HEK293 (cell line): ENCODE measurements around the gene ZNF771.

Source experiments
- BCL11B ChIP-seq: fragments of 450-650 bp; formaldehyde crosslinking; IDR thresholded peaks from 2 replicates; pipeline ENCODE4 v1.5.1; 2016; ENCODE audit warnings: low read depth, missing biosample characterization, missing genetic modification characterization
- EGR2 ChIP-seq: fragments of 450-650 bp; formaldehyde crosslinking; IDR thresholded peaks from 2 replicates; pipeline ENCODE4 v1.5.1; 2016; ENCODE audit warnings: low read depth, missing biosample characterization, missing genetic modification characterization
- ELK4 ChIP-seq: IDR thresholded peaks from 2 replicates; pipeline ENCODE4 v1.6.1; 2011; ENCODE audit warnings: mild to moderate bottlenecking, low read depth, low read length, borderline replicate concordance
- GLIS1 ChIP-seq: fragments of 450-650 bp; formaldehyde crosslinking; IDR thresholded peaks from 2 replicates; pipeline ENCODE4 v1.5.1; 2016; ENCODE audit warnings: missing biosample characterization, missing genetic modification characterization
- HOXC10 ChIP-seq: sonication (generic); formaldehyde crosslinking; IDR thresholded peaks from 2 replicates; pipeline ENCODE4 v1.8.1; 2023; ENCODE audit warnings: mild to moderate bottlenecking, missing genetic modification reagents
- HOXD13 ChIP-seq: sonication (generic); formaldehyde crosslinking; IDR thresholded peaks from 2 replicates; pipeline ENCODE4 v1.8.0; 2022; ENCODE audit warnings: missing genetic modification reagents, borderline replicate concordance
- KLF17 ChIP-seq: fragments of 450-650 bp; formaldehyde crosslinking; IDR thresholded peaks from 2 replicates; pipeline ENCODE4 v1.5.1; 2016; ENCODE audit warnings: missing biosample characterization, missing genetic modification characterization
- OVOL3 ChIP-seq: fragments of 450-650 bp; formaldehyde crosslinking; IDR thresholded peaks from 2 replicates; pipeline ENCODE4 v1.5.1; 2016; ENCODE audit warnings: missing biosample characterization, missing genetic modification characterization
- PATZ1 ChIP-seq: fragments of 450-650 bp; formaldehyde crosslinking; IDR thresholded peaks from 2 replicates; pipeline ENCODE4 v1.5.1; 2016; ENCODE audit warnings: missing biosample characterization, missing genetic modification characterization
- PRDM1 ChIP-seq: fragments of 450-650 bp; formaldehyde crosslinking; IDR thresholded peaks from 2 replicates; pipeline ENCODE4; 2016; ENCODE audit warnings: missing biosample characterization, missing genetic modification characterization
- SALL2 ChIP-seq: fragments of 450-650 bp; formaldehyde crosslinking; IDR thresholded peaks from 2 replicates; pipeline ENCODE4 v1.5.0; 2017; ENCODE audit warnings: missing biosample characterization, mild to moderate bottlenecking, missing genetic modification characterization, borderline replicate concordance
- SP2 ChIP-seq: fragments of 450-650 bp; formaldehyde crosslinking; IDR thresholded peaks from 2 replicates; pipeline ENCODE4 v1.5.1; 2016; ENCODE audit warnings: missing biosample characterization, missing genetic modification characterization
- ZFP69B ChIP-seq: fragments of 450-650 bp; formaldehyde crosslinking; IDR thresholded peaks from 2 replicates; pipeline ENCODE4 v1.5.1; 2016; ENCODE audit warnings: missing biosample characterization, missing genetic modification characterization
- ZNF133 ChIP-seq: fragments of 450-650 bp; formaldehyde crosslinking; IDR thresholded peaks from 2 replicates; pipeline ENCODE4 v1.5.1; 2016; ENCODE audit warnings: missing biosample characterization, missing genetic modification characterization
- ZNF140 ChIP-seq: fragments of 450-650 bp; formaldehyde crosslinking; IDR thresholded peaks from 2 replicates; pipeline ENCODE4 v1.5.1; 2016; ENCODE audit warnings: missing biosample characterization, missing genetic modification characterization
- ZNF146 ChIP-seq: fragments of 450-650 bp; formaldehyde crosslinking; IDR thresholded peaks from 2 replicates; pipeline ENCODE4 v1.5.1; 2016; ENCODE audit warnings: missing biosample characterization, missing genetic modification characterization
- ZNF175 ChIP-seq: fragments of 450-650 bp; formaldehyde crosslinking; IDR thresholded peaks from 2 replicates; pipeline ENCODE4 v1.5.1; 2016; ENCODE audit warnings: missing biosample characterization, missing genetic modification characterization
- ZNF239 ChIP-seq: fragments of 450-650 bp; formaldehyde crosslinking; IDR thresholded peaks from 2 replicates; pipeline ENCODE4 v1.5.1; 2016; ENCODE audit warnings: missing biosample characterization, missing genetic modification characterization
- ZNF341 ChIP-seq: fragments of 450-650 bp; formaldehyde crosslinking; IDR thresholded peaks from 2 replicates; pipeline ENCODE4; 2016; ENCODE audit warnings: low read depth, missing biosample characterization, missing genetic modification characterization
- ZNF350 ChIP-seq: fragments of 450-650 bp; formaldehyde crosslinking; IDR thresholded peaks from 2 replicates; pipeline ENCODE4 v1.5.0; 2017; ENCODE audit warnings: missing biosample characterization, mild to moderate bottlenecking, missing genetic modification characterization
- ZNF391 ChIP-seq: fragments of 450-650 bp; formaldehyde crosslinking; IDR thresholded peaks from 2 replicates; pipeline ENCODE4 v1.5.1; 2016; ENCODE audit warnings: low read depth, missing biosample characterization, missing genetic modification characterization, borderline replicate concordance
- ZNF473 ChIP-seq: fragments of 450-650 bp; formaldehyde crosslinking; IDR thresholded peaks from 2 replicates; pipeline ENCODE4 v1.5.1; 2017; ENCODE audit warnings: missing biosample characterization, missing genetic modification characterization
- ZNF48 ChIP-seq: fragments of 450-650 bp; formaldehyde crosslinking; IDR thresholded peaks from 2 replicates; pipeline ENCODE4 v1.5.1; 2016; ENCODE audit warnings: missing biosample characterization, missing genetic modification characterization
- ZNF548 ChIP-seq: fragments of 450-650 bp; formaldehyde crosslinking; IDR thresholded peaks from 2 replicates; pipeline ENCODE4 v1.5.1; 2016; ENCODE audit warnings: missing biosample characterization, missing genetic modification characterization
- ZNF658 ChIP-seq: fragments of 450-650 bp; formaldehyde crosslinking; IDR thresholded peaks from 2 replicates; pipeline ENCODE4; 2016; ENCODE audit warnings: missing biosample characterization, missing genetic modification characterization
- ZNF660 ChIP-seq: fragments of 450-650 bp; IDR thresholded peaks from 2 replicates; pipeline ENCODE4 v1.5.1; 2018; ENCODE audit warnings: missing biosample characterization, mild to moderate bottlenecking, missing genetic modification characterization
- ZNF747 ChIP-seq: fragments of 450-650 bp; formaldehyde crosslinking; IDR thresholded peaks from 2 replicates; pipeline ENCODE4 v1.5.1; 2016; ENCODE audit warnings: missing biosample characterization, missing genetic modification characterization
- TF ChIP-seq, protein P1 (sequence below): fragments of 450-650 bp; formaldehyde crosslinking; IDR thresholded peaks from 2 replicates; pipeline ENCODE4 v1.5.1; 2016; ENCODE audit warnings: missing biosample characterization, missing genetic modification characterization
- TF ChIP-seq, protein P2 (sequence below): fragments of 450-650 bp; formaldehyde crosslinking; IDR thresholded peaks from 2 replicates; pipeline ENCODE4 v1.5.1; 2016; ENCODE audit warnings: missing biosample characterization, missing genetic modification characterization
- TF ChIP-seq, protein P3 (sequence below): fragments of 450-650 bp; formaldehyde crosslinking; IDR thresholded peaks from 2 replicates; pipeline ENCODE4 v1.5.1; 2016; ENCODE audit warnings: missing biosample characterization, missing genetic modification characterization, borderline replicate concordance

Gene ZNF771

GRCh38 chr16:30398661-30399434 lies 8.6 kb upstream of the ZNF771 start (continued):
- TF ChIP-seq, protein P1, sequence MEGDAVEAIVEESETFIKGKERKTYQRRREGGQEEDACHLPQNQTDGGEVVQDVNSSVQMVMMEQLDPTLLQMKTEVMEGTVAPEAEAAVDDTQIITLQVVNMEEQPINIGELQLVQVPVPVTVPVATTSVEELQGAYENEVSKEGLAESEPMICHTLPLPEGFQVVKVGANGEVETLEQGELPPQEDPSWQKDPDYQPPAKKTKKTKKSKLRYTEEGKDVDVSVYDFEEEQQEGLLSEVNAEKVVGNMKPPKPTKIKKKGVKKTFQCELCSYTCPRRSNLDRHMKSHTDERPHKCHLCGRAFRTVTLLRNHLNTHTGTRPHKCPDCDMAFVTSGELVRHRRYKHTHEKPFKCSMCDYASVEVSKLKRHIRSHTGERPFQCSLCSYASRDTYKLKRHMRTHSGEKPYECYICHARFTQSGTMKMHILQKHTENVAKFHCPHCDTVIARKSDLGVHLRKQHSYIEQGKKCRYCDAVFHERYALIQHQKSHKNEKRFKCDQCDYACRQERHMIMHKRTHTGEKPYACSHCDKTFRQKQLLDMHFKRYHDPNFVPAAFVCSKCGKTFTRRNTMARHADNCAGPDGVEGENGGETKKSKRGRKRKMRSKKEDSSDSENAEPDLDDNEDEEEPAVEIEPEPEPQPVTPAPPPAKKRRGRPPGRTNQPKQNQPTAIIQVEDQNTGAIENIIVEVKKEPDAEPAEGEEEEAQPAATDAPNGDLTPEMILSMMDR = no peak
- TF ChIP-seq ELK4 (no peak), KLF17 (tag by site-specific recombination) (peak; percentile 74; the same call in 1 of the 2 replicates), ZNF48 (tag by site-specific recombination) (peak; percentile 82; the same call in 1 of the 2 replicates), OVOL3 (tag by site-specific recombination) (no peak), ZNF747 (tag by site-specific recombination) (no peak), ZNF548 (tag by site-specific recombination) (no peak), ZNF133 (tag by site-specific recombination) (no peak), HOXC10 (CRISPR knock-in tag) (no peak), SALL2 (no peak), ZNF350 (tag by site-specific recombination) (no peak), ZNF146 (no peak), PRDM1 (tag by site-specific recombination) (peak; percentile 19; the same call in 1 of the 2 replicates), ZNF473 (tag by site-specific recombination) (no peak), SP2 (tag by site-specific recombination) (peak; percentile 28; the same call in 1 of the 2 replicates), ZNF391 (tag by site-specific recombination) (no peak), EGR2 (tag by site-specific recombination) (peak; percentile 42), ZNF341 (tag by site-specific recombination) (0 out of 2 replicates have a peak, but pooled peaks have one; percentile 8), GLIS1 (tag by site-specific recombination) (peak; percentile 28; the same call in 1 of the 2 replicates), ZNF239 (tag by site-specific recombination) (no peak), ZNF658 (no peak), BCL11B (tag by site-specific recombination) (no peak), ZNF140 (tag by site-specific recombination) (no peak), PATZ1 (tag by site-specific recombination) (no peak), ZFP69B (no peak), ZNF175 (tag by site-specific recombination) (no peak), ZNF660 (tag by site-specific recombination) (no peak), HOXD13 (CRISPR knock-in tag) (no peak)
- TF ChIP-seq, protein P2, sequence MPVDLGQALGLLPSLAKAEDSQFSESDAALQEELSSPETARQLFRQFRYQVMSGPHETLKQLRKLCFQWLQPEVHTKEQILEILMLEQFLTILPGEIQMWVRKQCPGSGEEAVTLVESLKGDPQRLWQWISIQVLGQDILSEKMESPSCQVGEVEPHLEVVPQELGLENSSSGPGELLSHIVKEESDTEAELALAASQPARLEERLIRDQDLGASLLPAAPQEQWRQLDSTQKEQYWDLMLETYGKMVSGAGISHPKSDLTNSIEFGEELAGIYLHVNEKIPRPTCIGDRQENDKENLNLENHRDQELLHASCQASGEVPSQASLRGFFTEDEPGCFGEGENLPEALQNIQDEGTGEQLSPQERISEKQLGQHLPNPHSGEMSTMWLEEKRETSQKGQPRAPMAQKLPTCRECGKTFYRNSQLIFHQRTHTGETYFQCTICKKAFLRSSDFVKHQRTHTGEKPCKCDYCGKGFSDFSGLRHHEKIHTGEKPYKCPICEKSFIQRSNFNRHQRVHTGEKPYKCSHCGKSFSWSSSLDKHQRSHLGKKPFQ (tag by site-specific recombination) = no peak
- TF ChIP-seq, protein P3, sequence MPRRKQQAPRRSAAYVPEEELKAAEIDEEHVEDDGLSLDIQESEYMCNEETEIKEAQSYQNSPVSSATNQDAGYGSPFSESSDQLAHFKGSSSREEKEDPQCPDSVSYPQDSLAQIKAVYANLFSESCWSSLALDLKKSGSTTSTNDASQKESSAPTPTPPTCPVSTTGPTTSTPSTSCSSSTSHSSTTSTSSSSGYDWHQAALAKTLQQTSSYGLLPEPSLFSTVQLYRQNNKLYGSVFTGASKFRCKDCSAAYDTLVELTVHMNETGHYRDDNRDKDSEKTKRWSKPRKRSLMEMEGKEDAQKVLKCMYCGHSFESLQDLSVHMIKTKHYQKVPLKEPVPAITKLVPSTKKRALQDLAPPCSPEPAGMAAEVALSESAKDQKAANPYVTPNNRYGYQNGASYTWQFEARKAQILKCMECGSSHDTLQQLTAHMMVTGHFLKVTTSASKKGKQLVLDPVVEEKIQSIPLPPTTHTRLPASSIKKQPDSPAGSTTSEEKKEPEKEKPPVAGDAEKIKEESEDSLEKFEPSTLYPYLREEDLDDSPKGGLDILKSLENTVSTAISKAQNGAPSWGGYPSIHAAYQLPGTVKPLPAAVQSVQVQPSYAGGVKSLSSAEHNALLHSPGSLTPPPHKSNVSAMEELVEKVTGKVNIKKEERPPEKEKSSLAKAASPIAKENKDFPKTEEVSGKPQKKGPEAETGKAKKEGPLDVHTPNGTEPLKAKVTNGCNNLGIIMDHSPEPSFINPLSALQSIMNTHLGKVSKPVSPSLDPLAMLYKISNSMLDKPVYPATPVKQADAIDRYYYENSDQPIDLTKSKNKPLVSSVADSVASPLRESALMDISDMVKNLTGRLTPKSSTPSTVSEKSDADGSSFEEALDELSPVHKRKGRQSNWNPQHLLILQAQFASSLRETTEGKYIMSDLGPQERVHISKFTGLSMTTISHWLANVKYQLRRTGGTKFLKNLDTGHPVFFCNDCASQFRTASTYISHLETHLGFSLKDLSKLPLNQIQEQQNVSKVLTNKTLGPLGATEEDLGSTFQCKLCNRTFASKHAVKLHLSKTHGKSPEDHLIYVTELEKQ = no peak
